Lung (tissue), 12 donors: Measurements from ENCODE around the gene ANKRD27. TPM values are rescaled to one million over a fixed set of nuclear protein-coding genes. Genes with fewer than 3 reads are reported as not detected.

Experiments used
- ATAC-seq: fragments of 200-7000 bp; cut with Tn5 transposase; one replicate; pipeline ENCODE4 v1.9.1; 2020; ENCODE audit warnings: moderate number of reproducible peaks; ENCODE audit not compliant: insufficient read depth, low FRiP score
- DNase-seq, 3 donors: peaks; one replicate each; pipeline ENCODE4 v3.0.0-alpha.2; 2013 to 2017
- H3K27ac ChIP-seq, 2 donors: one replicate each; pipeline ENCODE4 v1.5.1; 2013; ENCODE audit warnings: mild to moderate bottlenecking in 2 of 2, moderate library complexity in 2 of 2, control low read depth in 1 of 2, inconsistent platforms in 1 of 2, low read depth in 1 of 2, low read length in 1 of 2
- H3K27me3 ChIP-seq, 3 donors: one replicate each; pipeline ENCODE4 v1.5.1; 2013; ENCODE audit warnings: low read length in 2 of 3; ENCODE audit not compliant: control insufficient read depth in 3 of 3, insufficient read depth in 3 of 3
- H3K36me3 ChIP-seq, 4 donors: one replicate each; pipeline ENCODE4 v1.5.1; 2013; ENCODE audit warnings: low read length in 4 of 4, mild to moderate bottlenecking in 1 of 4, moderate library complexity in 1 of 4; ENCODE audit not compliant: control insufficient read depth in 4 of 4, insufficient read depth in 4 of 4
- H3K4me1 ChIP-seq, 5 donors: one replicate each; pipeline ENCODE4 v1.5.1; 2013; ENCODE audit warnings: low read length in 5 of 5, mild to moderate bottlenecking in 2 of 5, moderate library complexity in 1 of 5; ENCODE audit not compliant: control insufficient read depth in 5 of 5, insufficient read depth in 5 of 5
- H3K4me3 ChIP-seq: one replicate; pipeline ENCODE4 v1.5.1; 2013; ENCODE audit warnings: mild to moderate bottlenecking, control low read depth, moderate library complexity
- H3K9ac ChIP-seq, 2 donors: one replicate each; pipeline ENCODE4 v1.5.1; 2013; ENCODE audit warnings: low read length in 2 of 2, control low read depth in 1 of 2; ENCODE audit not compliant: insufficient read depth in 1 of 2
- H3K9me3 ChIP-seq, 4 donors: one replicate each; pipeline ENCODE4 v1.5.1; 2013; ENCODE audit warnings: low read length in 3 of 4, mild to moderate bottlenecking in 1 of 4, moderate library complexity in 1 of 4; ENCODE audit not compliant: control insufficient read depth in 4 of 4, insufficient read depth in 3 of 4
- CTCF ChIP-seq: IDR thresholded peaks from 2 replicates; pipeline ENCODE4 v1.5.1; 2012; ENCODE audit warnings: mild to moderate bottlenecking; ENCODE audit errors: control extremely low read depth, extremely low read depth
- WGBS, 2 donors: extraction: QIAGEN DNeasy Blood & Tissue Kit; methylation state at CpG; one replicate each; pipeline ENCODE4 v1.1.7; 2013; 5-methylcytosine and 5-hydroxymethylcytosine counted together
- polyA plus RNA-seq, 2 donors: library from polyadenylated mRNA; stranded (reverse); fragments of 200-250 nt; gene quantifications; one replicate each; pipeline ENCODE4 v1.2.1, GENCODE V29; 2013
- total RNA-seq, 2 donors: library from RNA; depleted of rRNA in 1 of 2; stranded (reverse); fragments of >200 nt in 1 of 2; gene quantifications; one replicate each; pipeline ENCODE4 v1.2.1, GENCODE V29; 2014 to 2021
- donor health status: control.
- donor health status: control.
- donor health status: Bipolar disorder and iron deficiency.
- donor health status: healthy.
- donor health status: DM: yes; HTN: yes; CAD: no.

ANKRD27 gene
- total and polyA plus RNA-seq, 4 donors: 8.9 to 31.5 (median 22.5) TPM

- no peak for DNase-seq
Observed at GRCh38 chr19:32563761-32564160, 111.2 kb downstream of the ANKRD27 start.

GRCh38 chr19:32558607-32559228 lies 116.3 kb downstream of the ANKRD27 start:
- H3K9ac ChIP-seq: no peak overlapping the region
- peaks cover 0 to 2% (median 0%) of the 10 kb centered on the region in 3 donors for H3K27me3 ChIP-seq
- H3K27ac ChIP-seq: no peak overlapping the region
- 73 to 76% methylated on average over 10 of the region's 10 CpGs for WGBS, 2 donors
- no peak for DNase-seq
- no peaks in the 10 kb centered on the region for H3K36me3 ChIP-seq
- no peak overlapping the region for H3K4me3 ChIP-seq
- no peaks in the 10 kb centered on the region for H3K4me1 ChIP-seq
- peaks cover 0 to 2% (median 0%) of the 10 kb centered on the region in 4 donors for H3K9me3 ChIP-seq
- ATAC-seq: no peak
- no peak for TF ChIP-seq CTCF

More at GRCh38 chr19:32563761-32564160, 111.2 kb downstream of the ANKRD27 start:
- H3K4me3 ChIP-seq: no peak overlapping the region
- no peaks in the 10 kb centered on the region for H3K36me3 ChIP-seq
- H3K4me1 ChIP-seq: no peaks in the 10 kb centered on the region
- TF ChIP-seq CTCF: no peak
- no peaks in the 10 kb centered on the region for H3K27me3 ChIP-seq
- 94 to 96% methylated on average over 9 of the region's 9 CpGs for WGBS, 2 donors
- no peak for ATAC-seq
- peaks cover 0 to 3% (median 0%) of the 10 kb centered on the region in 4 donors for H3K9me3 ChIP-seq
- no peak overlapping the region for H3K27ac ChIP-seq
- H3K9ac ChIP-seq: no peak overlapping the region

GRCh38 chr19:32555786-32556185 lies 119.2 kb downstream of the ANKRD27 start:
- H3K4me1 ChIP-seq: no peaks in the 10 kb centered on the region
- H3K9me3 ChIP-seq: peaks cover 0 to 2% (median 0%) of the 10 kb centered on the region in 4 donors
- peaks cover 0 to 2% (median 0%) of the 10 kb centered on the region in 3 donors for H3K27me3 ChIP-seq
- H3K27ac ChIP-seq: no peak overlapping the region
- no peak overlapping the region for H3K4me3 ChIP-seq
- ATAC-seq (no peak), DNase-seq (no peak)
- 71 to 93% methylated on average over 1 of the region's 1 CpG for WGBS, 2 donors
- no peak for TF ChIP-seq CTCF
- H3K9ac ChIP-seq: no peak overlapping the region
- no peaks in the 10 kb centered on the region for H3K36me3 ChIP-seq

GRCh38 chr19:32550666-32551065 lies 124.3 kb downstream of the ANKRD27 start:
- no peak overlapping the region for H3K9ac ChIP-seq

More at GRCh38 chr19:32550666-32551065, 124.3 kb downstream of the ANKRD27 start:
- Histone ChIP-seq H3K36me3 (no peaks in the 10 kb centered on the region), H3K4me3 (no peak overlapping the region), H3K27me3 (no peaks in the 10 kb centered on the region), H3K9me3 (no peaks in the 10 kb centered on the region), H3K4me1 (no peaks in the 10 kb centered on the region), H3K27ac (no peak overlapping the region)
- no peak for DNase-seq
- no peak for TF ChIP-seq CTCF
- no peak for ATAC-seq
- 57 to 72% methylated on average over 5 of the region's 5 CpGs for WGBS, 2 donors
